DND-41 (cell line): ENCODE data around the gene OR13A1.
"Not testable (repeated sequence)": the region's sequence is repeated elsewhere in the genome, so short reads cannot be mapped to it uniquely, and the experiment has no call there.

Source experiments
- ATAC-seq: fragments of 200-7000 bp; cut with Tn5 transposase; 3 replicates; pipeline ENCODE4 v1.9.1; 2021; ENCODE audit warnings: low read depth; ENCODE audit not compliant: insufficient read depth
- DNase-seq: peaks from one replicate; pipeline ENCODE4 v3.0.0-alpha.2; 2020
- H2AFZ ChIP-seq: 2 replicates; pipeline ENCODE4 v1.6.0; 2012; ENCODE audit warnings: low read depth, low read length
- H3K27ac ChIP-seq: 2 replicates; pipeline ENCODE4 v1.5.1; 2012; ENCODE audit warnings: low read length, inconsistent platforms
- H3K27me3 ChIP-seq: fragments of 200-600 bp; sonication (generic); 2 replicates; pipeline ENCODE4 v1.6.0; 2012; ENCODE audit warnings: low read length, mild to moderate bottlenecking, inconsistent platforms; ENCODE audit not compliant: insufficient read depth, poor library complexity
- H3K36me3 ChIP-seq: 2 replicates; pipeline ENCODE4 v1.5.1; 2012; ENCODE audit warnings: low read length, inconsistent platforms; ENCODE audit not compliant: insufficient read depth
- H3K4me1 ChIP-seq: 2 replicates; pipeline ENCODE4 v1.5.1; 2012; ENCODE audit warnings: mild to moderate bottlenecking, low read length; ENCODE audit not compliant: insufficient read depth
- H3K4me2 ChIP-seq: 2 replicates; pipeline ENCODE4 v1.6.0; 2012; ENCODE audit warnings: mild to moderate bottlenecking, moderate library complexity, low read length, inconsistent platforms; ENCODE audit not compliant: insufficient read depth
- H3K4me3 ChIP-seq, 2 experiments: fragments of 200-600 bp in 1 of 2; shearing (Covaris generic) in 1 of 2; 2 replicates each; pipeline ENCODE4 v1.5.1; 2012 to 2016; ENCODE audit warnings: inconsistent platforms in 2 of 2, low read length in 2 of 2, mild to moderate bottlenecking in 2 of 2, low read depth in 1 of 2, moderate library complexity in 1 of 2
- H3K79me2 ChIP-seq: 2 replicates; pipeline ENCODE4 v1.6.0; 2012; ENCODE audit warnings: low read length, inconsistent platforms; ENCODE audit not compliant: insufficient read depth
- H3K9ac ChIP-seq: 2 replicates; pipeline ENCODE4 v1.6.0; 2012; ENCODE audit warnings: low read depth, mild to moderate bottlenecking, inconsistent platforms, low read length, moderate library complexity
- H3K9me3 ChIP-seq: 2 replicates; pipeline ENCODE4 v1.5.1; 2012; ENCODE audit warnings: low read length, moderate library complexity, mild to moderate bottlenecking, inconsistent platforms; ENCODE audit not compliant: insufficient read depth, severe bottlenecking
- H4K20me1 ChIP-seq: 2 replicates; pipeline ENCODE4 v1.6.0; 2012; ENCODE audit warnings: low read length; ENCODE audit not compliant: insufficient read depth
- EZH2 ChIP-seq: IDR thresholded peaks from 3 replicates; pipeline ENCODE4 v1.6.1; 2012; ENCODE audit warnings: borderline replicate concordance, low read depth, mild to moderate bottlenecking, moderate library complexity, low read length, inconsistent platforms; ENCODE audit not compliant: severe bottlenecking
- TF ChIP-seq, protein P1 (sequence below): IDR thresholded peaks from 2 replicates; pipeline ENCODE4 v1.5.1; 2012; ENCODE audit warnings: borderline replicate concordance, low read length, moderate library complexity, mild to moderate bottlenecking; ENCODE audit not compliant: poor library complexity, severe bottlenecking; ENCODE audit errors: extremely low read depth

The OR13A1 gene

DNA sequence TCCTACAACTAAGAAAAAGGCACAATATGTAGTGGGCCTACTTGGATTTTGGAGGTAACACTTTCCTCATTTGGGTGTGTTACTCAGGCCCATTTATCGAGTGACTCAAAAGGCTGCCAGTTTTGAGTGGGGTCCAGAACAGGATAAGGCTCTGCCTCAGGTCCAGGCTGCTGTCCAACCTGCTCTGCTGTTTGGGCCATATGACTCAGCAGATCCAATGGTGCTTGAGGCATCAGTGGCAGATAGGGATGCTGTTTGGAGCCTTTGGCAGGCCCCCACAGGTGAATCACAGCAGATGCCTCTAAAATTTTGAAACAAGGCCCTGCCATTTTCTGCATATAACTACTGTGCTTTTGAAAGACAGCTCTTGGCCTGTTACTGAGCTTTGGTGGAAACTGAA lies 24.5 kb upstream of the OR13A1 start:
- Histone ChIP-seq H3K4me3 (no peak overlapping the region), H3K36me3 (no peaks in the 10 kb centered on the region), H3K9ac (no peak overlapping the region), H3K79me2 (no peaks in the 10 kb centered on the region), H3K4me1 (no peaks in the 10 kb centered on the region), H3K27ac (no peak overlapping the region), H3K27me3 (no peaks in the 10 kb centered on the region), H3K9me3 (no peaks in the 10 kb centered on the region), H3K4me2 (no peak overlapping the region), H2AFZ (no peak overlapping the region), H4K20me1 (no peaks in the 10 kb centered on the region)
- ATAC-seq (no peak), DNase-seq (no peak)
- TF ChIP-seq, protein P1, sequence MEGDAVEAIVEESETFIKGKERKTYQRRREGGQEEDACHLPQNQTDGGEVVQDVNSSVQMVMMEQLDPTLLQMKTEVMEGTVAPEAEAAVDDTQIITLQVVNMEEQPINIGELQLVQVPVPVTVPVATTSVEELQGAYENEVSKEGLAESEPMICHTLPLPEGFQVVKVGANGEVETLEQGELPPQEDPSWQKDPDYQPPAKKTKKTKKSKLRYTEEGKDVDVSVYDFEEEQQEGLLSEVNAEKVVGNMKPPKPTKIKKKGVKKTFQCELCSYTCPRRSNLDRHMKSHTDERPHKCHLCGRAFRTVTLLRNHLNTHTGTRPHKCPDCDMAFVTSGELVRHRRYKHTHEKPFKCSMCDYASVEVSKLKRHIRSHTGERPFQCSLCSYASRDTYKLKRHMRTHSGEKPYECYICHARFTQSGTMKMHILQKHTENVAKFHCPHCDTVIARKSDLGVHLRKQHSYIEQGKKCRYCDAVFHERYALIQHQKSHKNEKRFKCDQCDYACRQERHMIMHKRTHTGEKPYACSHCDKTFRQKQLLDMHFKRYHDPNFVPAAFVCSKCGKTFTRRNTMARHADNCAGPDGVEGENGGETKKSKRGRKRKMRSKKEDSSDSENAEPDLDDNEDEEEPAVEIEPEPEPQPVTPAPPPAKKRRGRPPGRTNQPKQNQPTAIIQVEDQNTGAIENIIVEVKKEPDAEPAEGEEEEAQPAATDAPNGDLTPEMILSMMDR: no peak
- TF ChIP-seq EZH2: no peak

DNA sequence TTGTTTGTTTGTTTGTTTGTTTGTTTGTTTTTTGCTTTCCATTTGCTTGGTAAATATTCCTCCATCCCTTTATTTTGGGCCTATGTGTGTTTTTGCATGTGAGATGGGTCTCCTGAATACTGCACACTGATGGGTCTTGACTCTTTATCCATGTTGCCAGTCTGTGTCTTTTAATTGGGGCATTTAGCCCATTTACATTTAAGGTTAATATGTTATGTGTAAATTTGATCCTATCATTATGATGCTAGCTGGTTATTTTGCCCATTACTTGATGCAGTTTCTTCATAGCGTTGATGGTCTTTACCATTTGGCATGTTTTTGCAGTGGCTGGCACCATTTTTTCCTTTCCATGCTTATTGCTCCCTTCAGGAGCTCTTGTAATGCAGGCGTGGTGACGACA lies 16.4 kb upstream of the OR13A1 start:
- not testable (repeated sequence) for H3K4me3 ChIP-seq, H3K9ac ChIP-seq, ATAC-seq

DNA sequence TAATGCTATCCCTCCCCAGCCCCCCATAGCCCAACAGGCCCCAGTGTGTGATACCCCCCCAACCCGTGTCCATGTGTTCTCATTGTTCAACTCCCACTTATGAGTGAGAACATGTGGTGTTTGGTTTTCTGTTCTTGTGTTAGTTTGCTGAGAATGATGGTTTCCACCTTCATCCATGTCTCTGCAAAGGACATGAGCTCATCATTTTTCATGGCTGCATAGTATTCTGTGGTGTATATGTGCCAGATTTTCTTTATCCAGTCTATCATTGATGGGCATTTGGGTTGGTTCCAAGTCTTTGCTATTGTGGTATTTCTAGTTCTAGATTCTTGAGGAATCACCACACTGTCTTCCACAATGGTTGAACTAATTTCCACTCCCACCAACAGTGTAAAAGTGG lies 11.5 kb upstream of the OR13A1 start:
- not testable (repeated sequence) for H3K79me2 ChIP-seq, H2AFZ ChIP-seq, H3K4me1 ChIP-seq, H3K9me3 ChIP-seq, DNase-seq, ATAC-seq, H3K4me3 ChIP-seq, H4K20me1 ChIP-seq, H3K4me2 ChIP-seq, H3K9ac ChIP-seq, H3K27me3 ChIP-seq, H3K27ac ChIP-seq, H3K36me3 ChIP-seq

More for the DNA sequence above, 16.4 kb upstream of the OR13A1 start:
- H3K4me2 ChIP-seq, H3K9me3 ChIP-seq, DNase-seq, H3K27ac ChIP-seq, H3K4me1 ChIP-seq, H3K36me3 ChIP-seq, H3K79me2 ChIP-seq, H4K20me1 ChIP-seq, H2AFZ ChIP-seq, H3K27me3 ChIP-seq: not testable (repeated sequence)

DNA sequence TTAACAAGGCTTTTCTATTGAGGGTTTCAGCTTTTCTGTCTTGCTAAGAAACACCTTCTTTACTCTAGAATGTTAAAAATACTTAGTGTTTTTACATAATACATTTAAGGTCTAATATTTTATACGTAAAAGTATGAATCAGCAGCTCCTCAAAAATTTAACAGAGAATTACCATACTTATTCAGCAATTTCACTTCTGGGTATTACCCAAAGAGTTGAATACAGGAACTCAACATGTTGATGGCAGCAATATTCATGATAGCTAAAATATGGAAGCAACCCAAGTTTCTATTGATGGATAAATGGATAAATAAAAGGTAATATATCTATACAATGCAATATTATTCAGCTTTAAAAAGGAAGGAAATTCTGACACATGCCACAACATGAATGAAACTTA lies 9.7 kb upstream of the OR13A1 start:
- TF ChIP-seq, protein P1: no peak
- no peak for TF ChIP-seq EZH2
- no peak overlapping the region for H3K4me2 ChIP-seq
- H4K20me1 ChIP-seq: no peaks in the 10 kb centered on the region
- H3K4me3 ChIP-seq: no peak overlapping the region
- no peaks in the 10 kb centered on the region for H3K4me1 ChIP-seq
- H2AFZ ChIP-seq: no peak overlapping the region
- ATAC-seq (no peak), DNase-seq (no peak)
- no peaks in the 10 kb centered on the region for H3K27me3 ChIP-seq
- no peak overlapping the region for H3K27ac ChIP-seq
- no peaks in the 10 kb centered on the region for H3K79me2 ChIP-seq
- H3K9ac ChIP-seq: no peak overlapping the region
- H3K9me3 ChIP-seq: no peaks in the 10 kb centered on the region
- H3K36me3 ChIP-seq: no peaks in the 10 kb centered on the region
